ENCODE measurements around the gene ARL15. TPM values are rescaled to one million over a fixed set of nuclear protein-coding genes. Genes with fewer than 3 reads are reported as not detected.

Gene ARL15
- polyA plus RNA-seq, 4 donors, result 25.7 to 39.3 (median 30.9) TPM

DNA sequence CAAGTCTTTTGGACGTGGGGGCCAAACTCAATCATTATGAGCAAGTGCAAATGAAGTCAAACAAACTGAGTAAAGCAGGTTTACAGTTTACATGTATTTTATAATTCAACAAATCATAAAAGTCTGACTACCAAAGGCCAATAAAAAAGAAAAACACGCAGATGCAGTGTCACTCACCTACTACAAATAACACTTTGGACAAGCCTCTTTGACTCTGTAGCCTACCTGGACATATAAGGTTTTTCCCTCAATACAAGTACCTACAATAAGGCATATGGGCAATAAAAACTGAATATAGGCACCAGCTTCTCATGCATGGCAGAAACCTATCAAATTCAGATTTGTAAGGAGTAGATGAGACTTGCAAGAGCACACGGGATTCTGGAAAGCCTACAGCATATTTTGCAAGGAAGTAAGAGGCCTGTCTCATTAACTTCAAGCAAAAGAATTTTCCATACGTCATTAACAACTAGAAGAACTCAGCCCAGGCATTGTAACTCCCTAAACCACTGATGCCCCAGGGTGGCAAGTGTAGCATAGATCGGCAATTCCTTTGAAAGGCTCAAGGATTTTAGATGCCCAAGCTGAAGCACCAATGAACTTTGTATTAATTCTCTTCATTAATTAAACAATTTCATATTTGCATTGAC is 21.7 kb downstream of the ARL15 start:
- DNase-seq (ENCODE audit: low read depth in 4 of 4, low spot score in 3 of 4), result no peak

DNA sequence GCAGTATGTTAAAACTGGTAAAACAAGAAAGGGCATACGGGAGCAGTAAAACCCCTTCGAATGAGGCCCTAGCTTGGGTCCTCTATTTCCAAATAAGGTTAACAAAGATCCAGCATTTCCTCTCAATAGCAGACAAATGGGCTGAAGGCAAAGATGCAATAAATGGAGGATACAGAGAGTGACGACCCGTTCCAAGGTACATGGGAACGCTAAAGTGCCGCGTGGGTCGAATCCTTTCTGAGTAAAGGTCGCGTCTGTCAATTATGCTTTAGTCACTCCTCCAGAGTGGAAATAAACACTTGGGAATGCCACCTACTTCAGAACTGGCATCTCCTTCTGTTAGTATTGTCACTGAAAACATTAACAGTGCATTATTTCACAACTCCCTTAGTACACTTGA is 24.7 kb downstream of the ARL15 start:
- DNase-seq (ENCODE audit: low read depth in 4 of 4, low spot score in 3 of 4), result no peak

DNA sequence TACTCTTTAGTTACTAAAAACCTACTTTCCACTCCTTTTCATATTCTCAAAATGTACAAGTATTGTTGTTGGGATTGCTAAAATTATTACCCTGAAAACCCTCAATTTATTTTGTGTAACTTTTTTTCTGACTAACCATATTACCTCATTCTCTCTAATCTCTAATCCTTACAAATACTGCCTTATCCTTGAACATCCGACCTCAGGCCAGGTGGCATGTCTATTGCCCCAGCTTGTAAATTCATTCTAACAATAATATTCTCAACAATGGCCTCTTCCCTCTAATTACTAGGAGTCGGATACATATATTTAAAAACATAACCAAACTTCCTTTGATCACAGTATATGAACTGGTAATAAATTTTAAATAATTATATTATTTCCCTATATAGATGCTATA is 25.8 kb downstream of the ARL15 start:
- no peak for DNase-seq (ENCODE audit: low read depth in 4 of 4, low spot score in 3 of 4)

DNA sequence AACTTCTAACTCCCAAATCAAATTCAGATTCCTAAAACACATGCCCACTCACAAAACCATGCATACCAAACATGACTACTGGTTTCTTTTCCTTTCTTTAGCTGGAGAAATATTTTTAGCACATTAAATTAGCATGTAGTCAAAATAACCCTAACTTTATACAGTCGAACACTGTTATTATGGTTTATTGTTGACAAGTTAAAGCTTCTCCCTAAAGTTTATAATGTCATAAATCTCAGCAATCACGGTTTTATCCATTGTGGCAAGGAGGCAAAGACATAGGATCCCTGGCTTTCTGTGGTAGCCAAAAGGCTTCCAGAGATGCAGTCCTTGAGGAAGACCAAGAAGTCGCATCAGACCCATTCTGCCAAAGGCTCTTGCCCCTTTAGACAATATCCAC is 27.5 kb downstream of the ARL15 start:
- no peak for DNase-seq (ENCODE audit: low read depth in 4 of 4, low spot score in 3 of 4)

DNA sequence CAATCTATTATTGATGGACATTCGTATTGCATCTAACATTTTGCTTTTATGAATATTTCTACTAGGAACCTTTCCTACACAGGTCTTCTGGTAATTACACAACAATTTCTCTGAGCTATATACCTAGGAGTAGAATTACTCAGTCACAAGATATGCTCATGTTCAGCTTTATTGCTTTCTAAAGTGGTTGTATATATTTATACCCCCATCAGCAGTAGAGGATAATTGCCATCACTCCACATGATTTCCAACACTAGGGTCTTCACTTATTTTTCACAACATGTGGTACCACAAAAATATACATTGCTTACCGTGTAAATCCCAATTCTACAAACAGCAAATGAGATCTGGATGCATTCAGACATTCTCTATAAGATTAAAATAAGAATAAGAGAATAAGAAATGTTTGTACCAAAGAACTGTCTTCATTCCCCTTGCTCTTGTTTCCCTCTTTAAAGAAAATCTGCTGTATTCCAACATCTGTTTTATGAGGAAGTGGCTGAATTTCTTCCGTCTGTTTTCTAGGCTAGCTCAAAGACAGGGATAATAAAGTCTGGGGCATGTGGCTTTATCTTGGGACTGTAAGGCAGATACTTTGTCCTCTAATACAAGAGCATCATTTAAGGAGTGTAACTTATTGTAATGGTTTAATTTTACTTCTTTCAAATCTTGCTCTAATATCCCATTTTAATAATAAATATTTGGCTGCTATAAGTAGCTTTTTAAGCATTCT is 28.2 kb downstream of the ARL15 start:
- DNase-seq (ENCODE audit: low read depth in 4 of 4, low spot score in 3 of 4), result no peak

DNA sequence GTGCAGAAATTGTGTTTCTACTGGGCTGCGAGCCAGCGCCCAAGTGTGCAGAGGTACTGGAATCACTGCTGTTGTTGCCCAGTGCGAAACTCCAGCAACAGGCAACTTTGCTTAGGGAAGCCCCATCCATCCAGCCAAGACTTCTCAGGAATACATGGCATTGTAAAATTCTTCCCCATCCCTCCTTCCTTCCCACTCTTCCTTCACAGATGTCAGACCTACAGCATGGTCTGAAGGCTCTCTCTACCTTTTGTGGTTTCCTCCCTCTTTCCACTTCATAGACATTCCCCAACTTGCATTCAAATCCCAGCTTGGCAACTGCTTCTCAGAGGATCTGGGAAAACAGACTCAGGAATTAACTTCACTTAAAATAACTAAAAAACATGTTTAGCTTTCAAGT is 30.4 kb downstream of the ARL15 start:
- DNase-seq (ENCODE audit: low read depth in 4 of 4, low spot score in 3 of 4), result no peak

DNA sequence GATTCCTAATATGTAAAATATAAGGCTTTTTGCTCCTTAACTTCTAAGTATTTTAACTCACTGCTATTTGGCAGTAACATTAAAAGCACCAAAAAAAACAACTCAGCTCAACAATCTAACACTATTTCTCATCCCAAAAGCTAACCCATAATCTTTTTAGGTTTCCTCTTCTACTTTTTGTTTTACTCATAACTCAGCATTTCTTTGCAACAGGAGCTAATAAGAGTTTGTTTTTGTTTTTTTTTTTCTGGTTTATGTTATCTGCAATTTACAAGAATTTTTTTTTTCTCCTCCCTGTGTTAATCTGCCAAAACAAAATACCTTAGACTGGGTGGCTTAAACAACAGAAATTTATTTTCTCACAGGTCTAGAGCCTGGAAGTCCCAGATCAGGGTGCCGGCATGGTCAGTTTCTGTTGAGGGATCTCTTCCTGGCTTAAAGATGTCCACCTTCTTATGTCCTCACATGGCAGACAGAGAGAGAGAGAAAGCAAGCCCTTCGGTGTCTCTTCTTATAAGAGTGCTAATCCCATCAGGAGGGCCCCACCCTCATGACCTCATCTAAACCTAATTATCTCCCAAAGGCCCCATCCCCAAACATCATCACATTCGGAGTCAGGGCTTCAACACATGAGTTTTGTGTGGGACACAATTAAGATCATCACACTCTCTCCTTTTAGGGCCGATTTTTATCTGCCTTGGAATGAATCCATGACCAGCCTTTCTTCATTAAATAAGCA is 31.2 kb downstream of the ARL15 start:
- DNase-seq (ENCODE audit: low read depth in 4 of 4, low spot score in 3 of 4), result no peak

DNA sequence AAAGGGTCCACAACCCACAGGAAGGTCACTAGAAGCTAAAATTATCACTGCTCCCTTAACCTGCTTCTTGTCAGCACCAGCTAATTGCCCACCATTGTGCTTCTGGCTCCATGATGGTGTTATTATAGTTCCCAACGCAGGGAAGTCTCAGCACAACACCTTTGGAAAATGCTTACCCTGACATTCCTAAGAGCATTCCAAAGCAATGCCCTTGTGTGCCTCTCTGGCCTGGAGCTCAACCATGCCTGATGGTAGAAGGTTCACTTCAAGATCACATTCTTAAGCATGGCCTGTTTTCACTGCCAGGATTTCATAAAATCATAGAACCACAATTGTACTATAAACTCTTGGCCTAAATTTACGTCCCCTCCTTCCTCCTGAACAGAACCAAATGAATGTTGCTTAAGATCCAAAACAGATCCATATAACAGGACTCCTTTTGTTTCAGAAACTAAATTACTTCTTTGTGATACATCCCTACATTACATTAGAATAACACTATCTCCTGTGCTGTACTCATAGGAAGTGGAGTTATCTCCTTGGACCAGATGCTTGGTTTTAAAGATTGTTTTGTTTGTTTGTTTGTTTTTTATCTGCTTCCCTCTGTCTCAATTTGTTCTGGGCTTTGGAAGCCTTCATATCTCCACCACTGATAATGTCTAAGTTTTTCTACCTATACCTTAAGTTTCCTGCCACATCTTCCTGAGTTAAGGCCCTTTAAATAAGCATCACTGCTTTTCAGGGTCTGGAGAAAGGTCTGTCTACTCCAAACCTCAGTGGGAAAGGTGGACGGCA is 32.1 kb downstream of the ARL15 start:
- no peak for DNase-seq (ENCODE audit: low read depth in 4 of 4, low spot score in 3 of 4)

DNA sequence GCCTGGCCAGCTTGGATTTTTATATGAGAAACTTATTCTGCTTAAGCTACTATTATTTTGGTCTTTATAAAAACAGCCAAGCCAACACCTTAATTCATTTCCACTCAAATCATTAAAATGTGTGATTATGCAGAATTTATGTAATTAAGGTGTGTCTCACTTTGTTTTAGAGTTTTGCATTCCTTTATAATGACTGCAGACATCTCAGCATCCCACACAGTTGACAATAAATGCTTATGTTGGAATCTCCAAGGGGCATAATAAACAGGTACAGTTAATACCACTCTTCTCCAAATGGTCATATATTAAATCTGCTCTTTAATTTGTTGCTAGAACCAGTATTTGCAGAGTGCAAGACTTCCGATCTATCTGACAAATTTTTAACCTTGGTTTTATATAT is 34.3 kb downstream of the ARL15 start:
- no peak for DNase-seq (ENCODE audit: low read depth in 4 of 4, low spot score in 3 of 4)

DNA sequence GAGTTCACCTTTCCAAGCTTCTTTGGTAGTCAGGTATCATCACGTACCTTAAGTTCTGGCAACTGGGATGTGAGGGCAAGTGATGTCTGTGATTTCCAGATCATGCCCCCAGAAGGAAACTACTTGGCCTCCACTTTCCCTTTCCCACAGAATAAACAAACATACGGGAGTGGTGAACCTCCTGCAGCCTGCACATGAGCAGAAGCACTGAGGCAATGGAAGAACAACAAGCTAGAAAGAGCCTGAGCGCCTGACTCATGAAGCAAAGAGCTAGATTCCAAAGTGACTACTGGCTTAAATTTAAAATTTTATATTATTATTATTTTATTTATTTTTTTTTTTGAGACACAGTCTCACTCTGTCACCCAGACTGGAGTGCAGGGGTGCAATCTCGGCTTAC is 35.0 kb downstream of the ARL15 start:
- no peak for DNase-seq (ENCODE audit: low read depth in 4 of 4, low spot score in 3 of 4)

DNA sequence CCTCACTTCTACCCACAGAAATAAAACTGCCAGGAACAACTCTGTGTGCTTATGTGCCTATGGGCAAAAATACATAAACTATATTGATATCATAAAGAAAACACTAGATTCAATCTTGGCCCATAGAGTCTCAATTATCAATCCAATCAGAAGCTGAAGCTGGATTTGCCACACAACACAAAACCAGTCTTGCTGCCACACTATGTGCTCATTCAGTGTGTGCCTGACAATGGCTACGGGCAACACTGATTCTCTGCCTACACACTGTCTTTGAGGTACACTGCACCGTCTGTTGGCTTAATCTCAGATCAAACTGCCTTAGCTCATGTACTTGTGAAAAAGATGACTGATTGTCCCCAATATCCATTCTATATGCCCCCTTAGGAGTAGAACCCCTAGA is 35.4 kb downstream of the ARL15 start:
- no peak for DNase-seq (ENCODE audit: low read depth in 4 of 4, low spot score in 3 of 4)

DNA sequence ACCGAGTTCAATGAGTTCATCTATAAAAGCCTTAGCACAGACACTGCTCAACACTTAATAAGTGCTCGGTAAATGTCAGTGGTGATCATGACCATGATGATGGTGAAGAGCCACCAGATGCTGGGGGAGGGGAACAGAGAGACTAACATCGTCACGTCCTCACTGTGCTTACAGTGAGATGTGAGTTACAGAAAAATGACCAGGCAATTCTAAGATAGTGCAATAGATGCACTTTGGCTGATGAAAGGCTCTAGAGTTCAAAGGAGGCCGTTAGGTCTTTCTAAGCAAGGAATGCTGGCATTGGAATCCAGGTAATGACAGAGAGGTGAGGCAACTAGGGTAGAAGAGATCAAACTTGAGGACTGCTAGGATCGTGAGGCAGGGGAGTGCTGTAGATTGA is 36.7 kb downstream of the ARL15 start:
- DNase-seq (ENCODE audit: low read depth in 4 of 4, low spot score in 3 of 4), result no peak

DNA sequence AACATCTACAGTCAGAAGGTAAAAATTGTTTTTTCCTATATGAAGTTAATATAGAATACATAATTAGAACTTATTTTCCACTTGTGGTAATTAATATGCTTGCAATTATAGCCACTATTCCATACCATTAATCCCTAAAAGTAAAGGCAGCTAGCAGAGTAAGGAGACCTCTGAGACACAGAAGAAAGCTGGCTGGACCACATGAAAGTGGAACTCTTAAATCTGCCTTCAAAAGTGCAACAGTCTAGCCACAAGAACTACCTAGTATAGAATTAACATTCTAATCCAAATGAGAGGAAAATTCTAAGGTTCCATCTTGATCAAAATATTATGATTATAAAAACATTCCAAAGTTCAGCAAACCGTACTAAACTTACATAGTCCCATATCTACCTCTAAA is 37.6 kb downstream of the ARL15 start:
- DNase-seq (ENCODE audit: low read depth in 4 of 4, low spot score in 3 of 4), result no peak

DNA sequence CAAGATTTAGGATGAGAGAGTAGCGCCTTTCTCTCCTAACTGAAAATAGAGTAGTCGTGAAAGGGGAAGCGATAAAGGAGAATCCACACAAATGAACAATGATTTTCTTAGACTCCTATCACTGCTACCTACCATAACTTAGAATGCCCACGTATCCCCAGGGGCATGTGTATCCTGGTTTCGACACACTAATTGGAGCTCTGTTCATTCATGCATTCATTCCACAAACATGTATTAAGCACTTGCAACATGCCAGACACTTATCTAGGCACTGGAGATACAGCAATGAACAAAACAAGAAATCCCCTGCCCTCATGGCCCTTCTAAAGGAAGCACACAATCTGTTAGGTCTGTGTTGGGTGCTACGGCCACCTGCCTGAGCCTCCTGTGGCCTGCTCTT is 40.0 kb downstream of the ARL15 start:
- no peak for DNase-seq (ENCODE audit: low read depth in 4 of 4, low spot score in 3 of 4)

DNA sequence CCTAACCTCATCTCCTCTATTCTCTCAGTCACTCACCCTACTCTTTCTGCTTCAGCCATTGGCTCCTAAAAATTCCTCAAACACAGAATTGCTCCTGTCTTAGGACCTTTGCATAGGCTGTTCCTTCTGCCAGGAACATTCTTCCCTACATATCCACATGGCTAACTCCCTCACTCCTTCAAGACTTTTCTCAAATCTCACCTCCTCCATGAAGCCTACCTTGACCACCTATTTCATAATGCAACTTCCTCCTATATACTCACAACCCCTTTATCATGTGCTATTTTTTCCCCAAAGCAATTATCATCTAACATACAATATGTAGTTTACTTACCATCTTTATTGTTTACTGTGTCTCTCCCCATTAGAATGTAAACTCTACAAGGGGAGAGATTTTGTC is 45.8 kb downstream of the ARL15 start:
- no peak for DNase-seq (ENCODE audit: low read depth in 4 of 4, low spot score in 3 of 4)

DNA sequence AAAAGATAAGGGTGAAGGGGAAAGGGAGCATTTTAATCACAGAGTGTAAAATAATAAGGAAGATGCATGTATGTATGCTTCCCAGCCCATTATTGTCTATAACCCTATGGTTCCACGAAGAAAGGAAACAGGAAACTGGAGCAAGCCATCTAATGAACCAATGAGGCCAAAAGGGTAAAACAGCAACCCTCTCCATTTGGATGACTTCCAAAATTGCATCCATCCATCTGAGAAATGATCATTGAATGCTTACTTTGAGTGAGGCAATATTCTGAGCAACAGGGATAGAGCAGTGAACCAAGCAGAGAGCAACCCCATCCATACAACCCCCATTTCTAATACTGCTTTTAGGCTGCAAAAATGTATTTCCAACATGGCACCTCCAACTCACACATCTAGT is 46.9 kb downstream of the ARL15 start:
- no peak for DNase-seq (ENCODE audit: low read depth in 4 of 4, low spot score in 3 of 4)

DNA sequence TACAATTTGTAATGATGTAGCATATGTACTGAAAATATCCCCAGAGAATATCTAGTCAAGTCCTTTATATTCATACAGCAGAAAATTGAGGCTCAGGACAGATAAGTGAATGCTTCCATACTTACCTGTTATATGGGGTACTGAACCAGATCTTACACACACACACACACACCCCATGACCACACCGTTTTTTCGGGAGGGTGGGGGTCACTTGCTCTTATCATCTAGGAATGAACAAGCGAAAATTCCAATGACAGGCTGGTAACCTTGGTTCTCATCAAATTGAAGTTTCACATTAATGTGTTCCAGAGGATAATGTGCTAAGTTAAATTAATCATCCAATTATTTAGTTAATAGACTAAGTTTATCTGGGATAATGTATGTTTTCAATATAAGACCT is 48.8 kb downstream of the ARL15 start:
- no peak for DNase-seq (ENCODE audit: low read depth in 4 of 4, low spot score in 3 of 4)

DNA sequence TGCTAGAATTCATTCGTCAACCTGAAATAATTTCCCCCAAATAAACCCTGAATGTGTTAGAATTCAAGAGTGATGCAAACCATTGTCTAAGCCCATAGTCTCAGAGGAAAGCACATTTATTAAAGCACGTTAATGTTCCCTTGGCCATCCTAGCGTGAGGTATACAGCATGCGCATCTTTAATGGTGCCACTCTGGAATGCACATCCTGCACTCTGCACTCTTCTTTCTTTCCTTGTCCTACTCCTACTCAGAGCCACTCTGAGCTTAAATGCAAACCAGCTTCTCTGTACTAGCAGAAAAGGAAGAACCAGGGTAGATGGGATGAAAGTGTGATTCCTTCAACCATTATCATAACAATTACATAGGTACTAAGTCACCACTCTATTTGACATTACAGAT is 50.4 kb downstream of the ARL15 start:
- DNase-seq (ENCODE audit: low read depth in 4 of 4, low spot score in 3 of 4), result no peak

DNA sequence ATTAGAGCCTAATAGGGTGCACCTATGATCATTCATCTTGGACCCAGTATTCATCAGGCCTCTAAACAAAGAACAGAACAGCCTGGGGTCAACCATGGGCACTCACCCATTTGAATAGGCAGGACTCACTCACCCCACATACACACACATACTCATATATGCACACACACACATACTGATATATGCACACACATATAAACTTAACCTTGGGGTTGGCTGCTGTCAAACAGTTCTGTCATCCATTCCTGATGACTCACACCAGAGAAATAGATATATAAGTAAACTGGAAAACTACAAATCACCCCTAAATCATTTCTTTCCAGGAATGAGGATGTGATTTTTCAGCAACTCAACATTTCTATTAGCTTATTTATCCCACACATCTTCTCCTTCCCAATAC is 51.3 kb downstream of the ARL15 start:
- no peak for DNase-seq (ENCODE audit: low read depth in 4 of 4, low spot score in 3 of 4)

DNA sequence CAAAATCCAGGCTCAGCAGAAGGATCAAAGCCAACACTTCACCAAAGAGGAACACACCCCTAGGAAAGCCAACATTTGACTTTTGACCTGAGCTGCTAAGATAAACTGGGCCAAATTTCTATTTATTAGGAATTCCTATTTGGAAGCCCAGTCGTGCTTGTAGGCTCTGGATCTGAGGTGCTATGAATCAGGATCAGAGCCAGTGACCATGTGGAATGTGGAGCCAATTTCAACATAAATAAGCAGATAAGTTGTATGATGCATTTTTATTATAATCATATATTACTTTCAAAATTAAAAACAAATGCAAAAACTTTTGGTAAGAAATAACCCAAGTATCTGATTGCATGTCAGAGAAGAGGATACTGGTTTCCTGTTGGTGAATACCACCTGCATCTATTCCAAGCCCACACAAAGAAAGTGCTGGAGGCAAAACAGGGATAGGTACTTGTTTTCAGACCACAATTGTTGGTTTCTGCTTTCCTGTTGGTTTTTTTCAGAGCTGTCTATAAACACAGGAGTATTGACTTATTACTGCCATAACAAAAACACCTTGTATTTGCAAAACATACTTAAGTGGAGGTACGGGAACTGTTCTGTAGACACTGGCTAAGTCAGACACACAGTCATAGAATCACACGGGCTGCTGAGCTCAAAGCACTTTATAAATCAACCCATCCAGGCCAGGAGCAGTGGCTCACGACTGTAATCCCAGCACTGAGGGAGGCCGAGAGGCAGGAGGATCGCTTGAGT is 52.8 kb downstream of the ARL15 start:
- DNase-seq (ENCODE audit: low read depth in 4 of 4, low spot score in 3 of 4), result no peak

Data from left renal pelvis (tissue), 4 donors.